OCI-LY7 (cell line): ENCODE measurements around the gene MN1.

Experiments
- EZH2phosphoT487 ChIP-seq: fragments of 200-600 bp; sonication (generic); IDR thresholded peaks from 2 replicates; pipeline ENCODE4 v1.6.1; 2018; ENCODE audit warnings: low read depth, borderline replicate concordance, mild to moderate bottlenecking, mixed run types, antibody characterized with exemption, low read length, moderate library complexity, mixed read lengths
- TF ChIP-seq, protein P1 (sequence below): fragments of 200-600 bp; sonication (generic); conservative IDR thresholded peaks from 2 replicates; pipeline ENCODE4 v1.5.1; 2014; ENCODE audit warnings: mild to moderate bottlenecking, antibody characterized with exemption, low read length, moderate library complexity, mixed read lengths

DNA sequence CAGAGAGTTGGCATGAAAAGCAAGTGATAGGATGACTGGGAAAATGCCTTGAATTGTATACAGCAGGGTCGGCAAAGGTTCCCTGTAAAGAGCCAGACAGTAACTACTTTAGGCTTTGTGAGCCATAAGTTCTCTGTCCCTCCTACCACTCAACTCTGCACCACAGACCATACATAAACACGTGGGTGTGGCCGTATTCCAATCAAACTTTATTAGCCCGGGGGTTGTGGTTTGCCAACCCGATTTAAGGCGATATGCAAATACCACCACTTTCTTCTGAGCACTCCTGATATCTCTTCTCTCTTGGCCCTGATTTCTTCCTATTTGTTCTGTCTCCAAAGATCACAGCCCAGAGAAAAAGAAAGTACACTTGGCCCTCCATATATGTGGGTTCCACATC, 87.5 kb downstream of the MN1 start:
- TF ChIP-seq, protein P1, sequence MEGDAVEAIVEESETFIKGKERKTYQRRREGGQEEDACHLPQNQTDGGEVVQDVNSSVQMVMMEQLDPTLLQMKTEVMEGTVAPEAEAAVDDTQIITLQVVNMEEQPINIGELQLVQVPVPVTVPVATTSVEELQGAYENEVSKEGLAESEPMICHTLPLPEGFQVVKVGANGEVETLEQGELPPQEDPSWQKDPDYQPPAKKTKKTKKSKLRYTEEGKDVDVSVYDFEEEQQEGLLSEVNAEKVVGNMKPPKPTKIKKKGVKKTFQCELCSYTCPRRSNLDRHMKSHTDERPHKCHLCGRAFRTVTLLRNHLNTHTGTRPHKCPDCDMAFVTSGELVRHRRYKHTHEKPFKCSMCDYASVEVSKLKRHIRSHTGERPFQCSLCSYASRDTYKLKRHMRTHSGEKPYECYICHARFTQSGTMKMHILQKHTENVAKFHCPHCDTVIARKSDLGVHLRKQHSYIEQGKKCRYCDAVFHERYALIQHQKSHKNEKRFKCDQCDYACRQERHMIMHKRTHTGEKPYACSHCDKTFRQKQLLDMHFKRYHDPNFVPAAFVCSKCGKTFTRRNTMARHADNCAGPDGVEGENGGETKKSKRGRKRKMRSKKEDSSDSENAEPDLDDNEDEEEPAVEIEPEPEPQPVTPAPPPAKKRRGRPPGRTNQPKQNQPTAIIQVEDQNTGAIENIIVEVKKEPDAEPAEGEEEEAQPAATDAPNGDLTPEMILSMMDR = no peak
- no peak for TF ChIP-seq EZH2phosphoT487
